HEK293T (cell line): ENCODE results near the gene EPS8L1.

Experiments used
- BHLHE40 ChIP-seq: fragments of 450-650 bp; IDR thresholded peaks from 2 replicates; pipeline ENCODE4 v1.6.1; 2016; ENCODE audit warnings: mild to moderate bottlenecking, moderate library complexity, borderline replicate concordance
- ELF4 ChIP-seq: fragments of 450-650 bp; IDR thresholded peaks from 2 replicates; pipeline ENCODE4 v1.6.1; 2017; ENCODE audit warnings: antibody characterized with exemption
- FOXA1 ChIP-seq: fragments of 450-650 bp; IDR thresholded peaks from 2 replicates; pipeline ENCODE4 v1.6.1; 2016; ENCODE audit warnings: mild to moderate bottlenecking
- L3MBTL2 ChIP-seq: fragments of 450-650 bp; conservative IDR thresholded peaks from 2 replicates; pipeline ENCODE4 v1.6.1; 2016; ENCODE audit warnings: mild to moderate bottlenecking
- LEF1 ChIP-seq: fragments of 450-650 bp; IDR thresholded peaks from 2 replicates; pipeline ENCODE4 v1.6.1; 2017; ENCODE audit warnings: mild to moderate bottlenecking, borderline replicate concordance
- SUZ12 ChIP-seq: fragments of 450-650 bp; IDR thresholded peaks from 2 replicates; pipeline ENCODE4 v1.6.1; 2016; ENCODE audit warnings: mild to moderate bottlenecking
- TARDBP ChIP-seq: fragments of 450-650 bp; IDR thresholded peaks from 2 replicates; pipeline ENCODE4 v1.6.1; 2016
- ZNF384 ChIP-seq: fragments of 450-650 bp; IDR thresholded peaks from 2 replicates; pipeline ENCODE4 v1.6.1; 2016

GRCh38 chr19:55034751-55035150 lies 40.9 kb upstream of the EPS8L1 start:
- TF ChIP-seq TARDBP (no peak), LEF1 (no peak), FOXA1 (no peak), SUZ12 (no peak), ZNF384 (no peak), BHLHE40 (no peak), ELF4 (no peak), L3MBTL2 (no peak)
